Stimulated activated CD8-positive, alpha-beta memory T cell treated with anti-CD3 and anti-CD28 coated beads, Interleukin-12 subunit alpha, Interleukin-12 subunit beta, amount 100 ng/mL, for 24 hours (primary cell): ENCODE measurements around the gene DNAJC21.

Experiments
- DNase-seq: peaks from one replicate; pipeline ENCODE4 v3.0.0-alpha.2; 2020; ENCODE audit errors: extremely low read depth

The DNAJC21 gene

DNA sequence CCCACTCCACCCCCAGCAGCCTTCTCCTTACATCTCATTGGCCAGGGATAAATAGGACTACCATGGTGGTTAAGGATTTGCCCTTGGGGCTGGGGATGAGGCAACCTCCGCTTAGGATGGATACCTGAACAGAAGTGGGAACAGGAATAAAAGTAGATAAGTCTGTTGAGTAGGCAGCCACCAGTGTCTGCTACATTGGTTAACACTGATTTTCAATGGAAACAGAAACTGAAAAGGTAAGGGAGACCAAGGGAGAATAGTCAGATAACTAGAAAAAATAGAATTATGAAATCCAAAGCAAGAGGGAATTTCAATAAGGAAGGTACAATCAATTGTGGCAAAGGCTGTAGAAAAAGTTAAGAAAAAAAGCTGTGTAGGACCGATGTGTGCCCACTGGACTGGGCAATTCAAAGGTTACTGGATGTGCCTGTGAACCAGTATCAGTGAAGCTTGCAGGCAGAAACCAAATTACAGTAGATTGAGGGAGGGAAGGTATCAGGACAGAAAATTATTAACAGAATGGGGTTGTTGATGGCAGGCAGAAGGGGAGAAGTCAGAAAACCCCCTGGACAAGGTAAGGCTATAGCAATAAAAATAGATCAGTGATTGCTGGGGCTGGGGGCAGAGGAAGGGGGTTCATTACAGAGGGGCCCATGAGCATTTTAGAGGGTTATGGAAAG lies 48.7 kb downstream of the DNAJC21 start:
- no peak for DNase-seq

DNA sequence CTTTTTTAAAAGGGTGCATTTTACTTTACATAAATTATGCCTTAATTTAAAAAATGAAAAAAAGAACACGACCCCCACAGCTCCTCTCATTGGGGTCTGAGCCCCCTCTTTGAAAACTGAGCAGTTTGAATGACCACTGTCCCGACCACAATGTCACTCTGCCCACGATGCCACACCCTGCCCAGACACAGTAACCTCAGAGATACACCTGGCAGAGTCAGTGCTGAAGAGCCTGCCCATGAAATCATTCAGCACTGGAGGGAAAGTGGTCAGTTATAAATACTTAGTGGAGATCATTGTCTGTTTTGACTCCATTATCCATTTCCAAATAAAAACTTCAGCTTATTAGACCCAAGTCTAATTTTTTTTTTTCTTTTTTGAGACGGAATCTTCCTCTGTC lies 49.3 kb downstream of the DNAJC21 start:
- no peak for DNase-seq

DNA sequence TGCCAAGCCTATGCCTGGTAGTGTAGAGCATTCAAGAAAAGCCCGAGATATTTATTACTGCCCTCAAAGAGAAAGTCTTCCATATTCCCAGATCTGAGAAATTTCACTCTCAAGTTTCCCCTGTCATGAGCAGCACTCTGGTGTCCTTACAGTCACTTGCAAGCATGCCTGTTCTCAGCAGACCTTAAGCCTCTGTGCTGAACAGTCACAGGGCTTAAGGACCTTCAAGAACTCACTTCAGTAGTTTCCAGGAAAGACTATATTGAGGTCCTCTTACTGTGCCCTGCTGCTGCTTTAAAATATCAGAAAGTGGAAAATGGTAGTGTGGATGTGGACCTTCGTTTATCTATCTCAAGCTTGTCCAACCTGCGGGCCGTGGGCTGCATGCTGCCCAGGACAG lies 53.5 kb downstream of the DNAJC21 start:
- DNase-seq: no peak

DNA sequence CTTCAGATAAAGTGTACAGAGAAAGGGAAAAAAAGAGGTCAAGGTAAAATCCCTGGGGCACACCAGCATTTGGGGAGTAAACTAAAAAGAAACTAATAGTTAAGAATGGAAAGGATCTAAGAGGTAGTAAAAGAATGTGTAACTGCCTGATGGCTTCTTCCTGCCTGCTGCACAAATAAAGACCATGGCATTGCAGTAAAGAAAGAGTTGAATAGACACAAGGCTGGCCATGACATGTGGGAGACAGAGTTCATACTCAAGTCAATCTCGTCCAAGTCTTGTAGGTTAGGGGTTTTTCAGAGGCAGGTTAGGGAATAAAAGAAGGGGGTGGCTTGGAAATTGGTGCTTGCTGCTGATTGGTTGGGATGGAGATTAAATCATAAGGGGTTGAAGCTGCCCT lies 57.6 kb downstream of the DNAJC21 start:
- no peak for DNase-seq

DNA sequence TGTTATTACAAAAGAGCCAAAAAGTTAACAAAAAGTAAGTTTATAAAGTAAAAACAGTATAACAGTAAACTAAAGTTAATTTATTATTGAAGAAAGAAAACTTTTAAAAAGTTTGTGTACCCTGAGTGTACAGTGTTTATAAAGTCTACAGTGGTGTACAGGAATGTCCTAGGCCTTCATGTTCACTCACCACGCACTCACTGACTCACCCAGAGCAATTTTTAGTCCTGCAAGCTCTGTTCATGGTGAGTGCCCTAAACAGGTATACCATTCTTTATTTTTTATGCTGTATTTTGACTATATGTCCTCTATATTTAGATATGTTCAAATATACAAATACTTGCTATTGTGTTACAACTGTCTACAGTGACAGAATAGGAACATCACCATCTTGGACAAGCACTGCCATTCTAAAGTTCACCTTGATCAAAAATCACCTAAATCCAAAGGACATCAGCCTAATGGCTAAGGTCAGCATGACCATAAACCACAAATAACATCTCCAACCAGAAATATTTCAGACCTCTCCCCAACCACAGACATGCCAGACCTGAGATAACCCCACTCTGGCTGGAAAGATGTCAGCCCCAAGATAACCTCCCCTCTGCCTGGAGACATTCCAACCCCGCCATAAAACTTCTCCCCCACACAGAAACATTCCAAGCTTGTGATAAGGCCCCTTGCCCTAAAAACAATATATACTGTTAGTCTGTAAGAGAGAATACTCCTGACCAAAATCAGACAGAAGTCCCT lies 62.3 kb downstream of the DNAJC21 start:
- no peak for DNase-seq

DNA sequence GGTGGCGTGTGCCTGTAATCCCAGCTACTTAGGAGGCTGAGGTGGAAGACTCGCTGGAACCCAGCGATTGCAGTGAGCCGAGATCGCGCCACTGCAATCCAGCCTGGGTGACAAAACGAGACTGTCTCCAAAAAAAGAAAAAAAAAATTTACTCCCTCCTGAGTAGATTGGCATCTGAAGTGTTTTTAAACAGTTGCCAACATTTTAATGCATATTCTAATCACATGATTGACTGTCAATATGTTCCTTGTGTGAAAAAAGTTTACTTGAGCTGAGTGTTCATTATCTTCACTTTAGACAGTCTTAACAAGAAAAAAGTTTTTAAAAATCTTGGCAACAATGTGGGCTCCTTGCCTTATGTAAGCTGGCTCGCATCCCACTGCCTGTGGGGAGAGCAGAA lies 64.6 kb downstream of the DNAJC21 start:
- DNase-seq: no peak

DNA sequence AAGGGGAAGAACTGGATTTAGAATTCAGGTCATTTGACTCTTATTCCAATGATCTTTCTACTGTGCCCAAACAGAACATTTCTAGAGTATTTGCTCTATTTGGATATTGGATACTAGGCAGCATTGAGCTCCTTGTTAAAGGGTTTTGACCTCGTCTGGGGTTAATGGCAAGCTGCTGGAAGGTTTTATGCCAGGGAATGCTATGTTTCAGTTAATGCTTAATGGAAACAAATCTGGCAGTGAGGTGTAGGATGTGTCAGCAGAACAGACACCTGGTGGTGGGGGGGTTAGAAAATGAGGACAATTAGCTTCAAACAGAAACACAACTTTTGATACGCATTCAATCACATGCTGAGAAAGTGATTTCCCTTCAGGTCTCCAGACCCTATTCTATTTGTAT lies 66.9 kb downstream of the DNAJC21 start:
- no peak for DNase-seq

DNA sequence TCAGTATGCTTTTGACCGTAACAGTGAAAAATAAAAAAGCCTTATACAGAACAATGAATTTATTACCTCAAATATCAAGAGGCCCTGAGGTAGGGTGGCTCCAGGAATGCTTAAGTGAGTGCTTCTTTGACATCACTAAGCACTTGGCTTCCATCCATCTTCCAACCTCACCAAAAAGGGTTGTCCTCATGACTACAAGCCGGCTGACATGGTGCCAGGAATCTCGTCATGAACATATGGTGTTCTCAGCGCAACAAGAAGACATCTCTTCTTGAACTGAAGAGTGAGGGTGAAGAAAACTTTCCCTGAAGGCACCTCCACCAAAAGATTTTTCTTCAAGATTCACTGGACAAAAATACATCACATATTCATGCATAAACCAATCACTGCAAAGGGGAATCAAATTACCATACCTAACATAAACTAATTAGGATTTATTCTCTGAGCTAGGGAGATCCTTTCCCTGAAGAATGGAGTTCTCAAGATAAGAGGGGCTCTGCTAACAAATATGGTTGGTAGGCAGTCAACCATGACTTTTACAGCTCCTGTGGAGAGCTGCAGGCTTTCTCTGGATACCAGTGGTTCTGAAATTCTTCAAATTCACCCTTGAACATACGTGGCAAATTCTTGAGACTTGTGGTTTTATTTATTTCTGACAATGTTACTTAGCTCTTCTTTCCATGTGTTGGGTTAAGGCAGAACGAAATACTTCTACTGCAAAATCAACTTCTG lies 68.9 kb downstream of the DNAJC21 start:
- DNase-seq: no peak

DNA sequence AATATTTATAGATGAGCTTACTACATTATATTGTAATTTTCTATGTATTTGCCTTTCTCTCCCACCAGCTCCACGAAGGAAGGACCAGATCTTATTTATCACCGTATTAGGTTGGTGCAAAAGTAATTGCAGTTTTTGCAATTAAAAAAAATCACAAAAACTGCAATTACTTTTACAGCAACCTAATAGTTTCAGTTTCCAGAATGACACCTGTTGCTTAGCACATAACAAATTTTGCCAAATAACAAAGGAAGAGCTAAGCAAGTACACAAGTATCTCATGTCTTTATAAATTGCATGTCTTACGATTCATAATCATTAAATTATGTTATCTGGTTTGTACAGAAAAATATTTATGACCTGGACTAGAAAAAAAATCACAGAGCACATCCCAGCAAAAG lies 72.5 kb downstream of the DNAJC21 start:
- no peak for DNase-seq

DNA sequence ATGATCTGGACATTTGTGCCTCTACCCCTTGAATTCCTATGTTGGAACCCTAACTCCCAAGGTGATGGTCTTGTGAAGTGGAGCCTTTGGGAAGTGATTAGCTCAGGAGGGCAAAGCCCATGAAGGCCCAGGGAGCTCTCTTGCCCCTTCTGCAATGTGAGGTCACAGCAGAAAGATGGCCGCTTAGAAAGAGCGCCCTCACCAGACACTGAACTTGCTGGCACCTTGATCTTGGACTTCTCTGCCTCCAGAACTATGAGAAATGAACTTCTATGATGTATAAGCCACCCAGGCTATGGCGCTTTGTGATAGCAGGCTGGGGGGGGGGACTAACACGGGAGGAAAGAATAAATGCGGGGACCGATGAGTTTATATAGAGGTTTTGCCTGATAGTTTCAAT lies 73.1 kb downstream of the DNAJC21 start:
- no peak for DNase-seq

DNA sequence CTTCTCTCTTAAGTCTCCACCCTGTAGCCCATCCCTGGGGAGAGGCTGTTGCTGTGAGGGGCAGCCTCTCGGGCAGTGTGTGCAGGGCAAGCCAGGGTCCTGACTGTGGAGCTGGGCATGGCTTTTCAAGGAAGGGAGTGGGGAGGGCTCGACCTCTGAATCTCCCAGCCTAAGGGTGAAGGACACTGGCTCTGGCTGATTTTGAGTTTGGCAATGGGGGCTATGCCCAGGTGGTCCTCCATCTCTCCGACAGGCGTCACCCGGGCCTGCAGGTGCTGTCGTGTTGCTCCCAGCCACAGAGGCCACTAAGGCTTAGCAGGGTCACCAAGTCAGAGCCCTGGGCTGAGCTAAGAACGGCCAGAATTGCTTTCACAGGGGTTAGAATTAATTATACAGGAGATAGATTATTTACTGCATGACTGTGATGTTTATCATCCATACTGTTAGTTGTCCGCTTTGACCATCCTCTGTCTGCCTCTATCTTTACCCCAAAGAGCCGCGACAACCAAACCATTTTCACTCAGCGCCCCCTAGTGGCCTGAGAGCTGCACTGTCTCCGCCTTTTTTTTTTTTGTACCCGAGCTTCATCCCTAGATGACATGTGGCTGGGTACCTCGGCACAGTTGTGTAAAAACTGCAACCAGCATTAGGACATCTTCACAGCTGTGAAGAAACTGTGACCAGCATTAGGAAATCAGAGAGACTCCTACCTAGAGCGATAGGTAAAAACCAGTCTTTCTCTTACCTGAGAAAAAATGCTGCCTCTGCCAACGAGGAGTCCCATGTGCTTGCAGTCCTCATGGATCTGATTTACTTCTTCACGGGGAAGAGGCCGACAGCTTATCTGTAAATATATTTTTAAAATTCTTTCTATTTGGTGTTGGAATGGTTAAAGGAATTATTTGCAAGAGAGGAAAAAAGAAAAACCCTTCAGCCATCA lies 73.9 kb downstream of the DNAJC21 start:
- peak; percentile 7 for DNase-seq

DNA sequence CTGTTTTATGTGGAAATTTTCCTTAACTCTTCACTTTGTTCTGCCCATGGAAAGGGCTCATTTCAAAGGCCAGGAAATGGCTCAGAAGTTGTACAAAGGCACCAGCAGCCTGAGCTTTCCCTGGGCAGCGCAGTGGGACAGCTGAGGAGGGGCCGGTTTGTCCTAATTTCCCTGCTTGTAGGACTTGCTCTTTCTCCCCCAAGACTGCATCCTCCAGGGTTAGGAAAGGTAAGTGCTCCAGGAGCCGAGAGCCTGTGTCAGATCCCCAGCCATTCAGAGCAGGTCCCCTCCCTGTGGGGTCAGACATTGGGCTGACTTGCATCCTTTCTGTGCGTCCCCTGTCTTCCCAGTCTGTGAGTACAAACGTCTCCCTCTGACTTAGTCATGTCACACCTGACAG lies 74.8 kb downstream of the DNAJC21 start:
- DNase-seq: no peak

DNA sequence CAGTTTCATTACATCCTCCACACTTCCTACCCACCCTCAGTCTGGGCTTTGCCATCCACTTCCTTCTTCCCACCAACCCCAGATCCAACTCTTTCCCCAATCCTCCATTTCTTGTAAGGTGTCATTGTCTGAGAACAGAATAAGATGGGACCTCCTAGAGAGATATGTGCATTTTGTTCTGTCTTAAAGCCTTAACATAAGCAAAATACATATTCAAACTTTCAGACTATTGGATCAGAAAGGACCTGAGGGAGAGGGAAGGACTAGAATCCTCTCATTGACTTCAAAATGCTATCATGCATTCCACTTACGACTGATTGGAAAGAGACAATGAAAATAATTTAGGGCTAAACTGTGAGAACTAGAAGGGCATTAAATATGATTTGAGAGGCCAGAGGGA lies 75.4 kb downstream of the DNAJC21 start:
- DNase-seq: no peak
